Stomach (tissue), 9 donors: ENCODE measurements around the gene DGLUCY. TPM values are rescaled to one million over a fixed set of nuclear protein-coding genes. Genes with fewer than 3 reads are reported as not detected.

Experiments
- DNase-seq, 2 donors: peaks; one replicate each; pipeline versions ENCODE4 v3.0.0 to v3.0.0-alpha.2; 2013 to 2019
- H3K27ac ChIP-seq, 5 donors: fragments of 200-600 bp in 4 of 5; sonication (generic) in 4 of 5; one replicate each; pipeline ENCODE4 v1.5.1; 2013 to 2019; ENCODE audit warnings: mild to moderate bottlenecking in 1 of 5, moderate library complexity in 1 of 5
- H3K27me3 ChIP-seq, 3 donors: fragments of 200-600 bp; sonication (generic); one replicate each; pipeline ENCODE4 v1.5.1; 2017 to 2019; ENCODE audit warnings: mixed run types in 1 of 3
- H3K36me3 ChIP-seq, 4 donors: fragments of 200-600 bp; sonication (generic); 1 replicate in 3 of 4; 2 replicates in 1 of 4; pipeline ENCODE4 v1.5.1; 2016 to 2019
- H3K4me1 ChIP-seq, 4 donors: fragments of 200-600 bp; sonication (generic); one replicate each; pipeline ENCODE4 v1.5.1; 2016 to 2019
- H3K4me3 ChIP-seq, 4 donors: fragments of 200-600 bp; sonication (generic) in 3 of 4; one replicate each; pipeline ENCODE4 v1.5.1; 2016 to 2019; ENCODE audit warnings: mild to moderate bottlenecking in 1 of 4
- H3K9me3 ChIP-seq, 4 donors: fragments of 200-600 bp; sonication (generic); one replicate each; pipeline ENCODE4 v1.5.1; 2016 to 2019
- CTCF ChIP-seq, 7 experiments: fragments of 450-650 bp in 4 of 7; fragments of 200-600 bp in 3 of 7; sonication (generic) in 3 of 7; IDR thresholded peaks; one replicate each; pipeline ENCODE4 v1.5.1; 2016 to 2019; ENCODE audit warnings: antibody characterized with exemption in 7 of 7, control low read depth in 2 of 7, mild to moderate bottlenecking in 1 of 7
- EP300 ChIP-seq: sonication (generic); formaldehyde crosslinking; IDR thresholded peaks from one replicate; pipeline ENCODE4 v1.6.1; 2017; ENCODE audit warnings: antibody characterized with exemption
- POLR2A ChIP-seq, 4 donors: fragments of 450-650 bp; IDR thresholded peaks; one replicate each; pipeline ENCODE4 v1.6.1; 2016; ENCODE audit warnings: antibody characterized with exemption in 4 of 4, control low read depth in 2 of 4, mild to moderate bottlenecking in 1 of 4, moderate library complexity in 1 of 4
- POLR2AphosphoS5 ChIP-seq, 3 donors: sonication (generic); formaldehyde crosslinking; IDR thresholded peaks; one replicate each; pipeline ENCODE4 v1.6.1; 2016; ENCODE audit warnings: antibody characterized with exemption in 3 of 3
- WGBS, 5 donors: extraction: QIAGEN DNeasy Blood & Tissue Kit in 3 of 5; methylation state at CpG; one replicate each; pipeline versions ENCODE4 v1.1.5 to v1.1.7; 2013 to 2018; 5-methylcytosine and 5-hydroxymethylcytosine counted together
- intact Hi-C: fragments of 100-400 bp; cut with DNase I; formaldehyde crosslinking; loops from one replicate; pipeline ENCODE4 v1.15.1; 2023; ENCODE audit warnings: low total_unique reads
- polyA plus RNA-seq, 3 donors: library from polyadenylated mRNA; stranded (reverse); fragments of 200-250 nt; gene quantifications; one replicate each; pipeline ENCODE4 v1.2.3, GENCODE V29; 2013
- total RNA-seq, 5 donors: library from RNA; depleted of rRNA; stranded (reverse); fragments of >200 nt; gene quantifications; one replicate each; pipeline versions ENCODE4 v1.1.0 to v1.2.3, GENCODE V29; 2014 to 2016
- donor health status: healthy with polysubstance abuse.
- donor health status: Bipolar disorder and iron deficiency.
- donor health status: healthy.

DGLUCY gene
- total and polyA plus RNA-seq, 8 donors = 24.1 to 122 (median 67.1) TPM

DNA sequence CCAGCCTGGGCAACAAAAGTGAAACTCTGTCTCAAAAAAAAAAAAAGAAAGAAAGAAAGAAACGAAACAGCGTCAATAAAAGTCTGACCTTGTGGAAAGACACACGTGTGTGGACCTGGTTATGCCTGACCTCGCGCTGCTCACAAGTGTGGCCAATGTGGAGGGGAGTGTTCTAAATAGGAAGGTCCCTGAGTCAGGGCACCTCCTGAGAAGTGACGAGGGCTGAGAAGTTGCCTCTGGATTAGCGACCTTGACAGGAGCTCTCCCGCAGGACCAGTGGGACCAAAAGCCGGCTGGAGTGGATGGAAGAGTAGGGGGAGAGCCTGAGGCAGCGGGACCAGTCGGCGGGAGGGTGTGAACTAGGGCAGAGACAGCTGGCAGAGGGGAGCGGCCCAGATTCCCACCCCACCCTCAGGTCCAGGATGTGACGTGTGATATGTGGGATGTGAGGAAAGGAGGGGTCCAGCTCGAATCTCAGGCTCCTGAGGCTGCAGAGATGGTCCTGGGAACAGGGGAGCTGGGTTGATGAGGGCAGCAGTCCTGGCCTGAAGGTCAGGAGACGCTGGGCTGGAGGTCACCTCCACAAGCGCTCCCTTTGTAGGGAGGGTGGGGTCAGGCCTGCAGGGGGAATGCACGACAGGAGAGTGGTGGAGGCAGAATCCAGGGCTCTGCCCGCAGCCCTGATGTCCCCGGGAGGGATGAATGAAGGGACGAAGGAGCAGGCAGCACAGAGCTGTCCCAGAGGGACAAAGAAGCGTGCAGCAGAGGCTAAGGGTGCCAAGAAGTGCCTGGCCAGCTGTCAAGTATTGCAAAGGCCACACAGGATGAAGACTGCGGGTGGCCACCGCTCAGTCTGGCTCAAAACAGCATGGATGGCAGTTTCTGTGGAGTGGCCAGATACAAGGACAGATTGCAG, 155.5 kb downstream of the DGLUCY start:
- intact Hi-C loops = no loop called here
- Histone ChIP-seq H3K4me3 (peak overlapping the region in 2 of 4 donors; percentile 3 to 6), H3K36me3 (peaks cover 0 to 31% (median 29%) of the 10 kb centered on the region in 4 donors), H3K27ac (peak overlapping the region in 4 of 5 donors; percentile 30 to 67 (median 50)), H3K9me3 (no peaks in the 10 kb centered on the region), H3K27me3 (peaks cover 0 to 6% (median 0%) of the 10 kb centered on the region in 3 donors), H3K4me1 (peaks cover 12 to 30% (median 25%) of the 10 kb centered on the region in 4 donors)
- DNase-seq = peak in 1 of 2 donors; percentile 46
- no peak for TF ChIP-seq POLR2A (IDR thresholded peaks at IDR 0.05)
- TF ChIP-seq CTCF (IDR thresholded peaks at IDR 0.05) = no peak
- TF ChIP-seq POLR2AphosphoS5 (IDR thresholded peaks at IDR 0.05) = no peak
- no peak for TF ChIP-seq EP300
- 34 to 62% (median 47%) methylated on average over 23 to 24 of the region's 24 CpGs for WGBS, 5 donors

GRCh38 chr14:91270188-91270587, 156.3 kb downstream of the DGLUCY start:
- Histone ChIP-seq H3K4me1 (peaks cover 4 to 21% (median 18%) of the 10 kb centered on the region in 4 donors), H3K9me3 (no peaks in the 10 kb centered on the region), H3K4me3 (no peak overlapping the region), H3K36me3 (peaks cover 0 to 39% (median 34%) of the 10 kb centered on the region in 4 donors), H3K27ac (peak overlapping the region in 2 of 5 donors; percentile 44 to 67), H3K27me3 (no peaks in the 10 kb centered on the region)
- DNase-seq = no peak
- intact Hi-C loops = no loop called here
- TF ChIP-seq POLR2AphosphoS5 (IDR thresholded peaks at IDR 0.05) (no peak), CTCF (IDR thresholded peaks at IDR 0.05) (no peak), POLR2A (IDR thresholded peaks at IDR 0.05) (no peak), EP300 (no peak)
- 94 to 98% (median 95%) methylated on average over 6 of the region's 6 CpGs for WGBS, 5 donors

DNA sequence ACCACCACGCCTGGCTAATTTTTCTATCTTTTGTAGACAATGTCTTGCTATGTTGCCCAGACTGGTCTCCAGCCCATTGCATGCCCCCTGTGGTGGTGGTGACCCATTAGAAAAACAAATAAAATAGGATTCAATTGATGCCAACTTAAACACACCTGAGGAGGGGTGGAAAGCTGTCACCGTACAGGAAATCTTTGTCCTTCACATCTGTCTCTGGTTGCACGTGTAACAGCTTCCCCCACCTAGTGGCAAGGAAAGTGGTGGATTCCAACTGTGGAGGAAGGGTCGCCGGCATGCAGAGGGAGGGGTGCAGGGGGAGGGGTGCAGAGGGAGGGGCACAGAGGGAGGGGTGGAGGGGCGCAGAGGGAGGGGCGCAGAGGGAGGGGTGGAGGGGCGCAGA, 156.7 kb downstream of the DGLUCY start:
- Histone ChIP-seq H3K27me3 (no peaks in the 10 kb centered on the region), H3K4me3 (no peak overlapping the region), H3K9me3 (no peaks in the 10 kb centered on the region), H3K36me3 (peaks cover 0 to 39% (median 34%) of the 10 kb centered on the region in 4 donors), H3K27ac (no peak overlapping the region), H3K4me1 (peaks cover 3 to 20% (median 16%) of the 10 kb centered on the region in 4 donors)
- 38 to 65% (median 61%) methylated on average over 4 to 8 of the region's 8 CpGs for WGBS, 5 donors
- TF ChIP-seq POLR2AphosphoS5 (IDR thresholded peaks at IDR 0.05) = no peak
- no peak for TF ChIP-seq CTCF (IDR thresholded peaks at IDR 0.05)
- no peak for TF ChIP-seq POLR2A (IDR thresholded peaks at IDR 0.05)
- no peak for TF ChIP-seq EP300
- intact Hi-C loops = no loop called here
- DNase-seq = no peak

DNA sequence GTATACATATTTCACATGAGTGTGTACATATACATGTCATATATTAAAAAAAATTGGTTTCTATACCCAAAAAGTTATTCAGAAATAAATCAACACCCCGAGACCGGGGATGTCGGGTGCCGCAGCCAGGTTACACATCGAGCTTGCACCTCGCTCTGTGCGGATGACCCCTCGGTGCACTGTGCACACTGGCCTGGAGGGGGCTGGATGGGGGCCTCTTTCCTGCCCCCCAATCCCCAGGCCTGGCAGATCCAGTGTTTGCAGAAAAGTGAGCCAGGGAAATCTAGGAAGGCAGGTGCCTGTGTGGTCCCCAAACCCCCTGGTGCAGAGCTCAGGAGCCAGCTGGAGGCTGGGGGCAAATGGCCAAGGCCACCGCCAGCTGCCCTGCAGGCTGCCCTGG, 157.8 kb downstream of the DGLUCY start:
- Histone ChIP-seq H3K9me3 (no peaks in the 10 kb centered on the region), H3K4me3 (no peak overlapping the region), H3K27ac (no peak overlapping the region), H3K4me1 (peaks cover 3 to 28% (median 19%) of the 10 kb centered on the region in 4 donors), H3K27me3 (no peaks in the 10 kb centered on the region), H3K36me3 (peaks cover 0 to 46% (median 34%) of the 10 kb centered on the region in 4 donors)
- TF ChIP-seq EP300 (no peak), CTCF (IDR thresholded peaks at IDR 0.05) (no peak), POLR2A (IDR thresholded peaks at IDR 0.05) (no peak), POLR2AphosphoS5 (IDR thresholded peaks at IDR 0.05) (no peak)
- no peak for DNase-seq
- 82 to 96% (median 94%) methylated on average over 8 to 9 of the region's 9 CpGs for WGBS, 5 donors
- intact Hi-C loops = no loop called here
